MM.1S (cell line): ENCODE data around the gene PPP1R37.
A peak's percentile ranks its signal among the peaks of the same experiment; 100 is the strongest.

Experiments used
- DNase-seq: peaks from one replicate; pipeline ENCODE4 v3.0.0-alpha.2; 2015
- H2AFZ ChIP-seq: fragments of 300-600 bp; sonication (generic); 2 replicates; pipeline ENCODE4 v1.6.0; 2016; ENCODE audit warnings: antibody characterized with exemption, low read length
- H3F3A ChIP-seq: fragments of 300-600 bp; sonication (generic); 2 replicates; pipeline ENCODE4 v1.6.1; 2016; ENCODE audit warnings: mild to moderate bottlenecking, antibody characterized with exemption, low read length, moderate library complexity, mixed read lengths; ENCODE audit not compliant: insufficient read depth
- H3K27ac ChIP-seq: fragments of 300-600 bp; sonication (generic); 2 replicates; pipeline ENCODE4 v1.5.1; 2016; ENCODE audit warnings: mild to moderate bottlenecking, low read length
- H3K27me3 ChIP-seq: fragments of 300-600 bp; sonication (generic); replicated peaks from 2 replicates; pipeline ENCODE4 v1.6.0; 2016; ENCODE audit warnings: low read length; ENCODE audit not compliant: insufficient read depth
- H3K36me3 ChIP-seq: fragments of 300-600 bp; sonication (generic); replicated peaks from 2 replicates; pipeline ENCODE4 v1.6.1; 2016; ENCODE audit warnings: mild to moderate bottlenecking, low read length, mixed read lengths; ENCODE audit not compliant: insufficient read depth
- H3K4me1 ChIP-seq: fragments of 300-600 bp; sonication (generic); 2 replicates; pipeline ENCODE4 v1.6.1; 2016; ENCODE audit warnings: low read length, mixed read lengths
- H3K4me2 ChIP-seq: fragments of 300-600 bp; sonication (generic); 2 replicates; pipeline ENCODE4 v1.6.0; 2016; ENCODE audit warnings: low read depth, low read length
- H3K4me3 ChIP-seq: fragments of 300-600 bp; sonication (generic); 2 replicates; pipeline ENCODE4 v1.5.1; 2016; ENCODE audit warnings: low read length, mixed read lengths
- H3K79me2 ChIP-seq: fragments of 300-600 bp; sonication (generic); 2 replicates; pipeline ENCODE4 v1.6.1; 2016; ENCODE audit warnings: mixed run types, low read length, mixed read lengths
- H3K9ac ChIP-seq: fragments of 300-600 bp; sonication (generic); 2 replicates; pipeline ENCODE4 v1.6.1; 2016; ENCODE audit warnings: low read length, mixed read lengths
- H3K9me2 ChIP-seq: fragments of 300-600 bp; sonication (generic); replicated peaks from 2 replicates; pipeline ENCODE4 v1.6.1; 2016; ENCODE audit warnings: mild to moderate bottlenecking, low read length, mixed read lengths; ENCODE audit not compliant: insufficient read depth
- H3K9me3 ChIP-seq: fragments of 300-600 bp; sonication (generic); replicated peaks from 2 replicates; pipeline ENCODE4 v1.6.1; 2016; ENCODE audit warnings: mild to moderate bottlenecking, low read length, mixed read lengths; ENCODE audit not compliant: insufficient read depth
- H4K20me1 ChIP-seq: fragments of 300-600 bp; sonication (generic); 2 replicates; pipeline ENCODE4 v1.6.1; 2016; ENCODE audit warnings: mild to moderate bottlenecking, low read length, moderate library complexity, mixed read lengths; ENCODE audit not compliant: insufficient read depth
- EZH2 ChIP-seq: fragments of 300-600 bp; sonication (generic); optimal IDR thresholded peaks from 2 replicates; pipeline ENCODE3; 2017; ENCODE audit warnings: low read depth, mild to moderate bottlenecking, antibody characterized with exemption, low read length, mixed read lengths
- EZH2phosphoT487 ChIP-seq: fragments of 300-600 bp; sonication (generic); IDR thresholded peaks from 2 replicates; pipeline ENCODE4 v1.6.1; 2018; ENCODE audit warnings: antibody characterized with exemption, low read length
- TF ChIP-seq, protein P1 (sequence below): fragments of 300-600 bp; sonication (generic); IDR thresholded peaks from 2 replicates; pipeline ENCODE4 v1.5.1; 2016; ENCODE audit warnings: antibody characterized with exemption, low read length, mixed read lengths

Gene PPP1R37

DNA sequence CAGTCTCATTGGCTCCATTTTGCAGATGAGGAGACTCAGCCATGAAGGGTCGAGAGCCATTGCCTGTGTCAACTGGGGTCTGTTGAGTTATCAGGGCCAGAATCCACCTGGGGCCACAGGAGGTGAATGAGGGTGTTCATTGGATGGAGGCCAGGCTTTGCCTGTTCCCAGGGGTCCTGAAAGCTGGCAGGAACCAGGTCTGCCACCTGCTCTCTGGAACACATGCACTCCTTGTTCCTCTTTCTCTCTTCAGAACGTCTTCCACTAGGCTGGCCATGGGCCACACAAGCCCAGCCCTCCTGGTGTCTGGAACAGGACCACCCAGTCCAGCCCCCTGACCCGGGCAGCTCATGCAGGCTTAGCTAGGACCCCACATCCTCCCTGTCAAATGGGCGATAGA is 21.1 kb downstream of the PPP1R37 start:
- TF ChIP-seq EZH2 = no peak
- TF ChIP-seq, protein P1, sequence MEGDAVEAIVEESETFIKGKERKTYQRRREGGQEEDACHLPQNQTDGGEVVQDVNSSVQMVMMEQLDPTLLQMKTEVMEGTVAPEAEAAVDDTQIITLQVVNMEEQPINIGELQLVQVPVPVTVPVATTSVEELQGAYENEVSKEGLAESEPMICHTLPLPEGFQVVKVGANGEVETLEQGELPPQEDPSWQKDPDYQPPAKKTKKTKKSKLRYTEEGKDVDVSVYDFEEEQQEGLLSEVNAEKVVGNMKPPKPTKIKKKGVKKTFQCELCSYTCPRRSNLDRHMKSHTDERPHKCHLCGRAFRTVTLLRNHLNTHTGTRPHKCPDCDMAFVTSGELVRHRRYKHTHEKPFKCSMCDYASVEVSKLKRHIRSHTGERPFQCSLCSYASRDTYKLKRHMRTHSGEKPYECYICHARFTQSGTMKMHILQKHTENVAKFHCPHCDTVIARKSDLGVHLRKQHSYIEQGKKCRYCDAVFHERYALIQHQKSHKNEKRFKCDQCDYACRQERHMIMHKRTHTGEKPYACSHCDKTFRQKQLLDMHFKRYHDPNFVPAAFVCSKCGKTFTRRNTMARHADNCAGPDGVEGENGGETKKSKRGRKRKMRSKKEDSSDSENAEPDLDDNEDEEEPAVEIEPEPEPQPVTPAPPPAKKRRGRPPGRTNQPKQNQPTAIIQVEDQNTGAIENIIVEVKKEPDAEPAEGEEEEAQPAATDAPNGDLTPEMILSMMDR = no peak
- no peak for TF ChIP-seq EZH2phosphoT487
- Histone ChIP-seq H3K4me3 (no peak overlapping the region), H3K79me2 (peaks cover 86% of the 10 kb centered on the region), H3K4me2 (no peak overlapping the region), H3K9ac (no peak overlapping the region), H3K9me3 (no peaks in the 10 kb centered on the region), H4K20me1 (peaks cover 2% of the 10 kb centered on the region), H3K36me3 (no peaks in the 10 kb centered on the region), H3K9me2 (no peaks in the 10 kb centered on the region), H3K27ac (no peak overlapping the region), H3K4me1 (peaks cover 23% of the 10 kb centered on the region), H3K27me3 (no peaks in the 10 kb centered on the region), H3F3A (peaks cover 24% of the 10 kb centered on the region), H2AFZ (no peak overlapping the region)
- no peak for DNase-seq

DNA sequence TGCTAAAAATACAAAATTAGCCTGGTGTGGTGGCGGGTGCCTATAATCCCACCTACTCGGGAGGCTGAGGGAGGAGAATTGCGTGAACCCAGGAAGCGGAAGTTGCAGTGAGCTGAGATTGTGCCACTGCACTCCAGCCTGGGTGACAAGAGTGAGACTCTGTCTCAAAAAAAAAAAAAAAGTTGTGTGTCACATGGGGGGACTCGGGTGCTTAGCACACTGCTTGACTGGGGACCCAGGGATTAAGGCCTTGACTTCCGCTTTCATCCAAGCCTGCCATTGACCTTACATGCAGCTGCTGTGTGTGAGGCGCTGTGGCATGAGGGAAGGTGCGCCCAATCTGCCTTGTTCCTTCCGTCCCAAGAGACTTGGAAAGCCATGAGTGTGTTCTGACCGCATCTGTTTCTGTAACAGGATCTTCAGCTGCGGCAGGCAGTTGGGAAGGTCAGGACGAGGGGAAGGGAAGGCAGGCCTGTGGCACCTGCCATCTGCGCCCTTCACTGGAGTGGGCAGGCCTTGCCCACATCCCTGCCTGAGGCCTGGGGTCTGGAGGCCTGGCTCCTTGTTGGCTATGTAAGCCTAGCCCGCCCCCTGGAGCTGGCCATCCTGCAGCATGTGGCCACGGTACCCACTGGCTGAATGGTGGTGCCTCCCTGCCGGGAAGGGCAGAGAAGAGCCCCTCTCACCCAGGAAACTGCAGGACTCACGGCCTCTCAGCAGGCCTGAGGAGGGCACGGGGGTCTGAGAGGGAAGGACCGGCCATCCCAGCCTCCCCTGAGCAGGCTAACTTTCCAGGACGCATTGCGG is 23.0 kb downstream of the PPP1R37 start:
- H3K4me1 ChIP-seq = peaks cover 28% of the 10 kb centered on the region
- no peak for DNase-seq
- peak overlapping the region; percentile 88; the same call in 1 of the 2 replicates for H3K27ac ChIP-seq
- H3K36me3 ChIP-seq = no peaks in the 10 kb centered on the region
- no peak overlapping the region for H3K9ac ChIP-seq
- H3K9me3 ChIP-seq = no peaks in the 10 kb centered on the region
- H3F3A ChIP-seq = peaks cover 30% of the 10 kb centered on the region
- no peaks in the 10 kb centered on the region for H3K27me3 ChIP-seq
- H3K4me3 ChIP-seq = no peak overlapping the region
- H4K20me1 ChIP-seq = peaks cover 2% of the 10 kb centered on the region
- H3K4me2 ChIP-seq = peak overlapping the region; percentile 33; the same call in 1 of the 2 replicates
- H3K9me2 ChIP-seq = no peaks in the 10 kb centered on the region
- H3K79me2 ChIP-seq = peaks cover 86% of the 10 kb centered on the region
- TF ChIP-seq, protein P1 = no peak
- TF ChIP-seq EZH2phosphoT487 = no peak
- TF ChIP-seq EZH2 = no peak
- H2AFZ ChIP-seq = no peak overlapping the region

DNA sequence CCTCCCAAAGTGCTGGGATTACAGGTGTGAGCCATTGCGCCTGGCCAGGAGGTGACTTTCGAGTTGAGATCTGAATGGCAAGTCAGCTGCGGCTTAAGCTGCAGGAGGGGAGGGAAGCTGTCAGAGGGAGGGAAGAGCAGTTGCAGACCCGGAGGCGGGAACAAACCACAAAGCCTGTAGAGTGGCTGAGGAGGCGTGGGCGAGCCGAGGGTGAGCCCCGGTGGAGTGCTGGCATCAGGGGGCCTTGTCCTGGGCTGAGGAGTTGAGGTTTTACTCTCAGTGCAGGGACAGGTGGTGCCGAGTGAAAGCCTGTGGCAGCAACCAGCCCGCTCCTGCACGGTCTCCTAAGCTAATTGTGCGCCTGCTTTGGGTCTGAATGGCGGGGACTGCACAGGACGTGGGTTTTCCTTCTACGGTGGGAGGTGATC is 24.2 kb downstream of the PPP1R37 start:
- Histone ChIP-seq H3K4me3 (no peak overlapping the region), H3K9ac (no peak overlapping the region), H3K9me3 (no peaks in the 10 kb centered on the region), H3K4me1 (peaks cover 28% of the 10 kb centered on the region), H2AFZ (no peak overlapping the region), H3K27me3 (no peaks in the 10 kb centered on the region), H3K9me2 (no peaks in the 10 kb centered on the region), H4K20me1 (peaks cover 2% of the 10 kb centered on the region), H3K79me2 (peaks cover 87% of the 10 kb centered on the region), H3F3A (peaks cover 30% of the 10 kb centered on the region), H3K4me2 (peak overlapping the region; percentile 75), H3K36me3 (no peaks in the 10 kb centered on the region), H3K27ac (peak overlapping the region; percentile 88)
- peak; percentile 85 for DNase-seq
- TF ChIP-seq, protein P1 = no peak
- no peak for TF ChIP-seq EZH2phosphoT487
- TF ChIP-seq EZH2 = no peak
